Testis (tissue), 2 donors: ENCODE data around the gene COL4A3.

Experiments used
- POLR2A ChIP-seq: fragments of 450-650 bp; IDR thresholded peaks from one replicate; pipeline ENCODE4 v1.6.1; 2017; ENCODE audit warnings: antibody characterized with exemption, mild to moderate bottlenecking, moderate library complexity
- TF ChIP-seq, protein P1 (sequence below), 3 experiments: fragments of 450-650 bp in 2 of 3; fragments of 200-600 bp in 1 of 3; sonication (generic) in 1 of 3; IDR thresholded peaks; one replicate each; pipeline ENCODE4 v1.5.1; 2016 to 2019; ENCODE audit warnings: antibody characterized with exemption in 3 of 3, mild to moderate bottlenecking in 2 of 3, moderate library complexity in 1 of 3

DNA sequence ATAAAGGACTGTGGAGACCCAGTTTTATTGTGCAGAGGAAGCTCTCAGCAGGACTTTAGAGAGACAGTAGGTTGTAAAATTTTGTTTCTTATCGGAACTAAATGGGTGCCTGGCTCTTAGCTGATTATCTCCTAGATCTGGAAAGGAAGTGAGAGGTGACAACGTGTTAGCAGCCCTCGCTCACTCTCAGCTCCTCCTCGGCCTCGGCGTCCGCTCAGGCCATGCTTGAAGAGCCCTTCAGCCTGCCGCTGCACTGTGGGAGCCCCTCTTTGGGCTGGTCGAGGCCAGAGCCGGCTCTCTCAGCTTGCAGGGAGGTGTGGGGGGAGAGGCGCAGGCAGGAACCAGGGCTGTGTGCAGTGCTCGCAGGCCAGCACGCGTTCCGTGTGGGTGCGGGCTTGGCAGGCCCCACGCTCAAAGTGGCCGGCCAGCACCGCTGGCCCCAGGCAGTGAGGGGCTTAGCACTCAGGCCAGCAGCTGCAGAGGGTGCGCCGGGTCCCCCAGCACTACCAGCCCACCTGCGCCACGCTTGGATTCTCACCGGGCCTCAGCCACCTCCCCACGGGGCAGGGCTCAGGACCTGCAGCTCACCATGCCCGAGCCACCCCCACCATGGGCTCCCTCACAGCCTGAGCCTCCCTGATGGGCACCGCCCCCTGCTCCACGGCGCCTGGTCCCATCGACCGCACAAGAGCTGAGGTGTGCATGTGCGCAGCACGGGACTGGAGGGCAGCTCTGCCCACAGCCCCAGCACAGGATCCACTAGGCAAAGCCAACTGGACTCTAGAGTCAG lies 156.1 kb downstream of the COL4A3 start:
- TF ChIP-seq, protein P1, sequence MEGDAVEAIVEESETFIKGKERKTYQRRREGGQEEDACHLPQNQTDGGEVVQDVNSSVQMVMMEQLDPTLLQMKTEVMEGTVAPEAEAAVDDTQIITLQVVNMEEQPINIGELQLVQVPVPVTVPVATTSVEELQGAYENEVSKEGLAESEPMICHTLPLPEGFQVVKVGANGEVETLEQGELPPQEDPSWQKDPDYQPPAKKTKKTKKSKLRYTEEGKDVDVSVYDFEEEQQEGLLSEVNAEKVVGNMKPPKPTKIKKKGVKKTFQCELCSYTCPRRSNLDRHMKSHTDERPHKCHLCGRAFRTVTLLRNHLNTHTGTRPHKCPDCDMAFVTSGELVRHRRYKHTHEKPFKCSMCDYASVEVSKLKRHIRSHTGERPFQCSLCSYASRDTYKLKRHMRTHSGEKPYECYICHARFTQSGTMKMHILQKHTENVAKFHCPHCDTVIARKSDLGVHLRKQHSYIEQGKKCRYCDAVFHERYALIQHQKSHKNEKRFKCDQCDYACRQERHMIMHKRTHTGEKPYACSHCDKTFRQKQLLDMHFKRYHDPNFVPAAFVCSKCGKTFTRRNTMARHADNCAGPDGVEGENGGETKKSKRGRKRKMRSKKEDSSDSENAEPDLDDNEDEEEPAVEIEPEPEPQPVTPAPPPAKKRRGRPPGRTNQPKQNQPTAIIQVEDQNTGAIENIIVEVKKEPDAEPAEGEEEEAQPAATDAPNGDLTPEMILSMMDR (IDR thresholded peaks at IDR 0.05): no peak
- no peak for TF ChIP-seq POLR2A
